Measurements from ENCODE around the gene RPS6KB1. TPM values are rescaled to one million over a fixed set of nuclear protein-coding genes. Genes with fewer than 3 reads are reported as not detected.

RPS6KB1 gene
- total RNA-seq = 17.3 and 18.0 TPM in 2 replicates

GRCh38 chr17:59892924-59893675 is at the start of gene RPS6KB1, which contains the start of gene TUBD1:
Gene RPS6KB1 (plus strand): TSS chr17:59893121. CDS start chr17:59893185, 64 bp downstream.
Gene TUBD1 (minus strand): TSS chr17:59892943. CDS start chr17:59891002, 1,941 bp downstream.

GRCh38 chr17:59964482-59965328 is 71.8 kb downstream of the RPS6KB1 start, which contains the start of gene RNFT1:
Gene RNFT1 (minus strand): TSS chr17:59964740. CDS start chr17:59964663, 77 bp downstream.

Other genes with a start within 250 kb of the RPS6KB1 start
- 20.0 and 43.7 TPM in 2 replicates for gene PTRH2, start 185.7 kb upstream of the RPS6KB1 start, total RNA-seq
- 200 and 253 TPM in 2 replicates for gene VMP1, start 185.5 kb upstream of the RPS6KB1 start, total RNA-seq
- 7.3 and 9.8 TPM in 2 replicates for gene TUBD1, start 178 bp upstream of the RPS6KB1 start, total RNA-seq
- gene RNFT1, start 71.6 kb downstream of the RPS6KB1 start, total RNA-seq = 13.8 and 17.3 TPM in 2 replicates
- gene HEATR6, start 185.8 kb downstream of the RPS6KB1 start, total RNA-seq = 13.2 and 18.3 TPM in 2 replicates